GM23338 (cell line): Measurements from ENCODE around the gene FASTKD3. TPM values are rescaled to one million over a fixed set of nuclear protein-coding genes. Genes with fewer than 3 reads are reported as not detected.
A peak's percentile ranks its signal among the peaks of the same experiment; 100 is the strongest.

Experiments used
- ATAC-seq: fragments of 200-7000 bp; cut with Tn5 transposase; 3 replicates; pipeline ENCODE4 v1.9.1; 2020
- DNase-seq: peaks from one replicate; pipeline ENCODE4 v3.0.0-alpha.2; 2015; ENCODE audit warnings: low spot score
- H2AFZ ChIP-seq: fragments of 200-600 bp; sonication (generic); 2 replicates; pipeline ENCODE4 v1.8.0; 2016; ENCODE audit warnings: antibody characterized with exemption, mild to moderate bottlenecking, moderate library complexity
- H3F3A ChIP-seq: fragments of 200-600 bp; sonication (generic); replicated peaks from 2 replicates; pipeline ENCODE4 v1.8.0; 2017; ENCODE audit warnings: antibody characterized with exemption, mixed run types, low read depth
- H3K27ac ChIP-seq: fragments of 200-600 bp; sonication (generic); 2 replicates; pipeline ENCODE4 v1.6.1; 2016; ENCODE audit warnings: low read depth
- H3K27me3 ChIP-seq: fragments of 200-600 bp; sonication (generic); 2 replicates; pipeline ENCODE4 v1.8.0; 2016; ENCODE audit warnings: mild to moderate bottlenecking, mixed run types, moderate library complexity; ENCODE audit not compliant: insufficient read depth
- H3K36me3 ChIP-seq: fragments of 200-600 bp; sonication (generic); 2 replicates; pipeline ENCODE4 v1.8.0; 2016; ENCODE audit warnings: mild to moderate bottlenecking; ENCODE audit not compliant: insufficient read depth
- H3K4me1 ChIP-seq: fragments of 200-600 bp; sonication (generic); 2 replicates; pipeline ENCODE4 v1.8.0; 2016; ENCODE audit warnings: mild to moderate bottlenecking, moderate library complexity; ENCODE audit not compliant: insufficient read depth
- H3K4me2 ChIP-seq: fragments of 200-600 bp; sonication (generic); 2 replicates; pipeline ENCODE4 v1.7.1; 2017; ENCODE audit warnings: mixed run types
- H3K4me3 ChIP-seq: fragments of 200-600 bp; sonication (generic); 2 replicates; pipeline ENCODE4 v1.6.1; 2016; ENCODE audit warnings: mixed run types
- H3K79me2 ChIP-seq: fragments of 200-600 bp; sonication (generic); replicated peaks from 2 replicates; pipeline ENCODE4 v1.8.0; 2017; ENCODE audit warnings: mild to moderate bottlenecking; ENCODE audit not compliant: insufficient read depth
- H3K9me2 ChIP-seq: fragments of 200-600 bp; sonication (generic); 2 replicates; pipeline ENCODE4 v1.8.0; 2017; ENCODE audit not compliant: insufficient read depth
- H4K20me1 ChIP-seq: fragments of 200-600 bp; sonication (generic); replicated peaks from 2 replicates; pipeline ENCODE4 v1.8.0; 2017; ENCODE audit warnings: mild to moderate bottlenecking; ENCODE audit not compliant: insufficient read depth
- H3K27ac Mint-ChIP-seq: 2 replicates; pipeline ENCODE4 v1.8.0; 2020; ENCODE audit warnings: inconsistent platforms, mild to moderate bottlenecking, moderate library complexity, mixed read lengths
- H3K27me3 Mint-ChIP-seq: 3 replicates; pipeline ENCODE4 v1.8.0; 2022; ENCODE audit warnings: low read depth, mild to moderate bottlenecking, moderate library complexity, mixed read lengths, inconsistent platforms; ENCODE audit not compliant: insufficient read depth, poor library complexity
- H3K36me3 Mint-ChIP-seq: 3 replicates; pipeline ENCODE4 v1.8.0; 2021; ENCODE audit warnings: low read depth, mild to moderate bottlenecking, inconsistent platforms, moderate library complexity, mixed read lengths
- H3K4me1 Mint-ChIP-seq: 3 replicates; pipeline ENCODE4 v1.8.0; 2020; ENCODE audit warnings: mild to moderate bottlenecking, inconsistent platforms, mixed read lengths
- H3K4me3 Mint-ChIP-seq: 3 replicates; pipeline ENCODE4 v1.8.0; 2021; ENCODE audit warnings: moderate library complexity, mild to moderate bottlenecking, inconsistent platforms, mixed read lengths
- H3K9me3 Mint-ChIP-seq: 3 replicates; pipeline ENCODE4 v1.8.0; 2020; ENCODE audit warnings: moderate library complexity, mild to moderate bottlenecking, inconsistent platforms, mixed read lengths
- CTCF ChIP-seq, 2 experiments: fragments of 200-600 bp in 1 of 2; sonication (generic) in 1 of 2; conservative IDR thresholded peaks; 2 replicates each; pipeline versions ENCODE4 v1.5.1 to v1.6.1; 2016 to 2017; ENCODE audit warnings: antibody characterized with exemption in 2 of 2, low read depth in 2 of 2, mild to moderate bottlenecking in 2 of 2, moderate library complexity in 1 of 2
- REST ChIP-seq: IDR thresholded peaks from one replicate; pipeline ENCODE4 v1.6.1; 2018; ENCODE audit warnings: antibody characterized with exemption; ENCODE audit not compliant: unreplicated experiment
- ZNF462 ChIP-seq: fragments of 250-450 bp; sonication (Bioruptor Pico); IDR thresholded peaks from 2 replicates; pipeline ENCODE4 v1.5.0; 2020; ENCODE audit warnings: mild to moderate bottlenecking, moderate library complexity
- polyA plus RNA-seq: library from polyadenylated mRNA; unstranded; fragments of >200 nt; fragmentation: Nextera tagmentation; extraction: Ambion mirVana; gene quantifications from 2 replicates; pipeline ENCODE4 v1.2.1, GENCODE V29; 2016
- total RNA-seq: library from RNA; depleted of rRNA; stranded (reverse); fragments of >200 nt; shearing (Covaris generic); gene quantifications from 2 replicates; pipeline ENCODE4 v1.2.3, GENCODE V29; 2014

Gene FASTKD3
- total and polyA plus RNA-seq, 2 experiments from 2014 or later: 10.8 to 13.5 TPM

GRCh38 chr5:7815892-7816534 is 52.8 kb downstream of the FASTKD3 start:
- no peaks in the 10 kb centered on the region; the same call in 2 of the 3 replicates for H3K9me3 Mint-ChIP-seq
- H3K36me3 ChIP-seq: peaks cover 20% of the 10 kb centered on the region; the same call in 1 of the 2 replicates
- H4K20me1 ChIP-seq: no peaks in the 10 kb centered on the region
- H3K4me2 ChIP-seq: peak overlapping the region; percentile 40
- H3K4me1 Mint-ChIP-seq: peaks cover 25% of the 10 kb centered on the region
- no peaks in the 10 kb centered on the region for H3K79me2 ChIP-seq
- H3K27ac Mint-ChIP-seq: peak overlapping the region; percentile 84
- no peaks in the 10 kb centered on the region for H3F3A ChIP-seq
- ATAC-seq: peak; percentile 94
- H3K27ac ChIP-seq: peak overlapping the region; percentile 57
- no peak overlapping the region for H2AFZ ChIP-seq
- H3K27me3 ChIP-seq: no peaks in the 10 kb centered on the region
- H3K9me2 ChIP-seq: no peaks in the 10 kb centered on the region
- H3K27me3 Mint-ChIP-seq: no peaks in the 10 kb centered on the region
- H3K36me3 Mint-ChIP-seq: peaks cover 16% of the 10 kb centered on the region
- peaks cover 16% of the 10 kb centered on the region for H3K4me1 ChIP-seq
- 0 out of 2 replicates have a peak overlapping the region, but pooled peaks have one; percentile 22 for H3K4me3 ChIP-seq
- H3K4me3 Mint-ChIP-seq: peak overlapping the region; percentile 27; the same call in 2 of the 3 replicates
- TF ChIP-seq CTCF (conservative IDR thresholded peaks at IDR 0.05; ENCODE audit: low read depth in 2 of 2) (peak; percentile 97), REST (no peak), ZNF462 (CRISPR knock-in tag) (peak; percentile 62; the same call in 1 of the 2 replicates)
- DNase-seq: peak; percentile 96
